SW480 (cell line): ENCODE measurements around the gene C1QTNF3.
"Not testable (repeated sequence)": the region's sequence is repeated elsewhere in the genome, so short reads cannot be mapped to it uniquely, and the experiment has no call there.

Experiments
- DNase-seq: peaks from one replicate; pipeline ENCODE4 v3.0.0-alpha.2; 2016; ENCODE audit warnings: low spot score

Gene C1QTNF3

DNA sequence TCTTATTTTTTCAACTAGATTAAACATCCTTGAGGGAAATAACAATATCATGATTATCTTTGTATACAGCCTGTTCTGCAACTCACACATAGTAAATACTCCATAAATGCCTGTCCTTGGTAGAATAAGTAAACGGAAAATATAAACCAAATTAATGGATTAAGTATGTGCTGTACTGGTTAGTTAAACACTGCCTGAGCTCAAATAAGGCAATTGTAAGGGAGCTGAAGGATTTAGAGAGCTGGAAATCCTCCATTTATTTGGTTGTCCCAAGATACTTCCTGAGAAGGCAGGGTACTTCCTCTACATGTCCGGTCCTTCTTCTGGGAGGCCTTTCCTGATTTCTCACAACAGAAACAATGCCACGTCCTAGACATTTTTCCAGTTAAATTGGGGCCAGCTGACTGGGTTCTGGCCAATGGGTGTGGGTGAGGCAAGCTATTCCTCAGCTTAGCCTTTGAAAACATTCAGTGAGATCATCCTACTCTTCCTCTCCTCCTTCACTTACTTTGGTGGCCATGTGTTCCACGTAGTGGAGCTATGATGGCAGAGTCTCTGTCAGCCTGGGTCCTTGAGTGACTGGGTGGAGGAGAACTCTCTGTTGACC is 8.5 kb upstream of the C1QTNF3 start:
- DNase-seq, result no peak

DNA sequence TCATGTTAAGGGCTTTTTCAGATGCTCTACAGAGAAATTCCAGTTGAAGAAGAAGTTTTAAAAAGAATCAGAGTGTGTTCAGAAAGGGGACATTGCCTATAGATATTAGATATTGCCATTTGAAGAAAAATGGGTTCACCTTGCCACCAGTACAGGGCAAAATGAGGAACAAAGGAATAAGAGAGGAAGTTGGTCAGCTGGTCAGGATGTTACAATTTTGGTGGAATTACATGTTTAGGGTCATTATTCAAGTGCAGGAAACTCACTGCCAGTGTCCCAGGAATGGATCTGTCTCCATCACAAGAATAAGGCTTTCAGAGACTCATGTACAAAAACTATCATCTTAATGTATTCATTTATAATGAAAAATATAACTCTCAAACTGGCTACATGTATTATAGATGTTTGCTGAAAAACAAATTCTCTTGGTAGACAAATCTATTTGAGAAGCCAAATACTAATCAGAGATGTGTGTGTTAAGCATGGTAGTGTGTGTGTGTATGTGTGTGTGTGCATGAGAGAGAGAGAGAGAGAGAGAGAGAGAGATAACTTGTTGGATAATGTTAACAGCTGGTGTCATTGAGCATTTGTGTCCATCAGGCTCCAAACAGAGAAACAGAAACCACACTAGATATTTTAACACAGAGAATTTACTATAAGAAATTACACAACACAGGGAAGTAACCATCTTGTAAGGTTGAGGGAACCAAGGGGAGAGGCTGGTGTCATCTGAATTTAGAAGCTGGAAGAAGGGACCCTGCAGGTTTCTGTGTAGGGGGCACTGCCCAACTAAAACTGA is 5.0 kb upstream of the C1QTNF3 start:
- no peak for DNase-seq

DNA sequence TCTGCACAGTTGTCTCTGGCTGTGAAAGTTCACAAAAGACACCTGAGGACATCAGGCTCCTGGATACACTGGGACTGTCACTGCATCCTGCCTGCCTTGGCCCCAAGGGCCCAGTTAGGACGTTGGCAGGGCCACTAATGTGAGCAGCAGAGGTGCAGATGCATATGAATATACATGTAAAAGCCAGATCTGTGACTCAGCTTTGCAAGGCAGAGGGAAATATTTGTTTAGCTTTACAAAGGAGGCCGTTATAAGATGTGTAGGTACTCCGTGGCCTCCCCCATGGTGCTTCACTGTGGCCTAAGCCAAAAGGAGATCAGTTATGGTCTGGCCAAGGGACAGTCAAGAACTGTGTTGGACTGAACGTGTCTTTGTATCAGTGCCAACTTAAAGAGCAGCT is 4.1 kb upstream of the C1QTNF3 start:
- no peak for DNase-seq

DNA sequence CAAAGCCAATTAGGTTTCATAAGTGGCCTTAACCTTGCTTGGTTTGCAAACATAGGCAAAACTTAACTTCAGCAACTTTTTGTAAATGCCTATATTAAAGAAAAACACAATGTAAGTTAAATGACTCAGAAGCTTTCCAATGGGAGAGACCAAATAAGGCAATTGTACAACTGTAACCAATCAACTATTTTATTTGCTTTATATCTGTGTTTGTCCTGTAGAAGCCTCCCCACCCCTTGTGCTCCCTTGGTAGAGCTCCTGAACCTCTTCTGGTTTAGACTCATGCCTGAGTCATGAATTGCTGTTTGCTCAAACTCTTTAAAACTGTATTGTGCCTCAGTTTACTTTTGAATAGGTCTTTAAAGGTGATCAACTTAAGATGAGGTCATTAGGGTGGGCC is 3.0 kb upstream of the C1QTNF3 start:
- DNase-seq, result no peak

DNA sequence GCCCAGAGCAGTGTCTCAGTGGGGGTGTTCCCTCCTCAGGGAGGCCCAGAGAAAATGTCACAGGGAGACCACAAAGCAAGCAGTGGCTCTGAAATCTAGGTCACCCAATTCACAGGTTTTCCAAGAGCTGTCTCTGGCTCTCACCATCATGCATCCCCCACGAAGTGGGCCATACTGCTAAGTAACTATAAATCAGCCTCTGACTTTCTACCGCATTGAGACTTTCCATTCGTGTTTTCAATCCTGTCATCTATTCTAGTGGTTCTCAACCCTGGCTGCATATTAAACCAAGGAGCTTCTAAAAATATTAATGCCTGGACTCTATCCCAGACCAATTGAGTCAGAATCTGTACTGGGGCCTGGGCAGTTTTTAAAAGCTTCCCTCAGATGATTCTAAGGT is 2.0 kb upstream of the C1QTNF3 start:
- no peak for DNase-seq

DNA sequence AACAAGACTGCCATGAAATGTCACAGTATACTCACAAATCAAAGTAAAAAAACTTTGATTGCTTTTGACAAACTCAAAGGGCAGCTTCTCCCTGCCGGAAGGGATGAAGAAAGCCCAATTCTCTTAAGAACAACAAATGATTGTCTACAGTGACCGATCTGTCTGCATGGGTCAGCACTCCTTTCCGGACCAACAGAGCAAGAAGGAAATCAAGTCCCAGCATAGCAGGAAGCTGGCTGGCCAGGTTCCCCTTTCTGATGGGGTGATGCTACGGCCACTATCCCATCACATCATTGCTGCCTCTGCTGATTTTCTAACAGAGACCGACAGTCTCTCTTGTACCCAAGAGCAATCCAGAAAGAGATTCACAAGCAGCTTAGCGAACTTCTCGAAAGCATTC is 692 bp downstream of the C1QTNF3 start:
- DNase-seq, result no peak

DNA sequence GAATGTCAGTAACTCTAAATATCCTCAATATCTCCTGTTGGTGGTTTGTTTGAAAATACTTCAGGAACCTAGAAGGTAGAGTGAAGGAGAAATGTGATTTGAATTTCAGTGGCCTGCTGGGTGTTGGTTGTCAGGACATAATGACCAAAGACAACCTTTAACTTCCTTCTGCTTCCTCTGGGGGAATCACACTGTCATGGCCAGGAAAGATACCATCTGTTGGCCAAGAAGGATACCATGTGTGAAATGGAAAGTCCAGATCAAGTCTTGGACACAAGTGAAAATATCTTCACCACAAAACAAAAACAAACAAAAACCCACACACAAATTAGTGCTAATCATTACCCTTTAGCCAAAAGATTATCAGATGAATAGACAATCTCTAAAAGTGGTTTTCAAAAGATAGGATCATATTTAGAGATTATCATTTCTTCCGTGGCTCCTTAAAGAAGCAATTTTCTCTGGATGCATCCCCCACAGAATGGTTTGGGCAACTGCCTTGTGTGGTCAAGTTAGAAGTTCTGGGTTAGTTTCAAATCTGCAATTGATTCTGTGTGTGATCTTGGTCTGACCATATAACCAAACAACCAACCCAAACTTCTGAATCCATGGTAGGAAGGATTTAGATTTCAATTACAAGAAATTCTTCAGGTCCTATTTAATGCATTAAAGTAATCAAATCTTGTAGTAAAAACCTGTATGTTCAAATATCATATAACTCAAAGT is 1.6 kb downstream of the C1QTNF3 start:
- no peak for DNase-seq

DNA sequence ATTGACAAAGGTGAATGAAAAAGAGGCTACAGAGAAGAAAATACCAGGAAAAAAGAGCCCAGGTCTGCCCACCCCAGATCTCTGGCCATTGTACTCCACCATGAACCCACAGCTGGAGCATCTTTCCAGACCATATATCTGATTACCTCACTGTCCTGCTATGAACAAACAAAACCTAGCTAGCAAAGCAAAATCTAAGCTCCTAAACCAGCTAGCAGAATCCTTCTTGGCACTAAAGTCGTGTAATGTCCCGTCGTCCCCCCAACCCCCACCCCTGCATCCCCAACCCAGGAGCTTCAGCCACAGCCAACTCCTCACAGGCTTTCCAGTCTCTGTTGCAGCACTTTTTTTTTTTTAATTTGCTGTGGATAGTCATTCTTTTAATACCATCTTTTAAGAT is 2.5 kb downstream of the C1QTNF3 start:
- DNase-seq, result no peak

DNA sequence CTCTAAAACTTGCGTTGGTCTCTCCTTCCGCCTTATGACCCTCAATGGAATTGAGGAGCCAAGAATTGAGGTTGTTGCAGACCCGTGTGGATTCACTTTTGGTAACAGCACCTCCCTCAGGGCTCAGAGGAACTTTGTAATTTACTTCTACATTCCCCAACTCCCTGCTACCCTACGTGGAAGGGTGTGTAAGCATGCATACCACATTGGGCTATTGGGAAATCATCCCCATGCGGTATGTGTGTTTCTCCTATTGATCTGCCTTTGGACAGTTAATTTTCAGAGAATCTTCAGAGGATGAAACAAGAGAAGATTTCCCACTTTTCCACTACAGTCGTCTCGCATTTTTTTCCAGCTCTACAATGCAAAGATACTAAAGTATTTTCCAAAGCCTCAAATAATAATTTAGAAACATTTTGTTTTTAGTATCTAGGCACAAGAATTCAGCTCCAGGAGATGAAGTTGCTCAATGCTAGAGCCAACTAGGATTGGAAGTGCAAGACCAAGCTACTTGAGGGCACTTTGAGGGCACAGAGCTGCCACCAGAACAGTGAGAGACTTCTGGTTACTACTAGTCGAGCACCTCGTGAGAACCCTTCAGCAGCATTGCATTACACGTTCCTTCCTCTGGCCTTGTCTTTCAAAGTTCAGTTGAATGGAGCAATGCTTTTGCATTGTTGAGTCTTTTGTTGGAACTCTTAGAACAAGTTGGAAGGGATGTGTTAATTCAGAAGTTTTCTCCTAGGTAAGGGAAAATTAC is 3.4 kb downstream of the C1QTNF3 start:
- DNase-seq, result no peak

DNA sequence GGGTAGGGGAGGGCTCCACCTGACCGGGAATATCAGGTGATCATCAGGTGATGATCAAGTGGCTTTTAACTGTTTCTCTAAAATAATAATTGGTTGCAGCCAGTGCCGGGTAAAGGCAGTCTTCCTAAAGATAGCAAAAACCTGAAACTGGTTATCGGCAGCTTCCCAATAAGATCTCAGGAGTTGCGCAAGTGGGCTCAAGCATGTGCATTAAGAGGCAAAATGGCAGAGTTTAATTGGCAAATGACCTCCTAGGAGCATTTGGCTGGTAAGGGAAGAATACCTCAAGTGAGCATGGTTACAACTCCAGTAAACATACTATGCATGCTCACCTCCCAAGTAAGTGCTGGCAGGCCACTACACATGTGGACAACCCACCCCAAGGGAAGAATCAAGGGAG is 4.2 kb downstream of the C1QTNF3 start:
- no peak for DNase-seq

DNA sequence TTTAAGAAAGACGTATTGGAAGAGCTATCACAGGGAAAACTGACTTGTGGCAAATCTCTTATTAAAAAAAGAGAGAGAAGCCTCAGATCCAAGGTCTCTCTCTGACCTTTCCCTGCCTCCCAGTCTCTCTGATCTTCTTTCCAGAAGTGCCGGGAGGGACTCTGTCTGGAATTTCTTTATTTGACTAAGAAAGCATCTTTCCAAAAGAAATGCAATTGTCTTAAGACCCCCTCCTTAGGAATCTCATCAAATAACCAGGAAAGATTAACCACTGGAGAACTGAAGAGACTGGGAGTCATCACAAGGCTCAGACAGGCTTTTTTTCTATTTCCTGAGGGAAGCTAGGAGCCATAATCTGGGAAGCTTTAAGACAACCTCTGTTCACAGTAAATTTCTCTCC is 4.6 kb downstream of the C1QTNF3 start:
- DNase-seq, result no peak

DNA sequence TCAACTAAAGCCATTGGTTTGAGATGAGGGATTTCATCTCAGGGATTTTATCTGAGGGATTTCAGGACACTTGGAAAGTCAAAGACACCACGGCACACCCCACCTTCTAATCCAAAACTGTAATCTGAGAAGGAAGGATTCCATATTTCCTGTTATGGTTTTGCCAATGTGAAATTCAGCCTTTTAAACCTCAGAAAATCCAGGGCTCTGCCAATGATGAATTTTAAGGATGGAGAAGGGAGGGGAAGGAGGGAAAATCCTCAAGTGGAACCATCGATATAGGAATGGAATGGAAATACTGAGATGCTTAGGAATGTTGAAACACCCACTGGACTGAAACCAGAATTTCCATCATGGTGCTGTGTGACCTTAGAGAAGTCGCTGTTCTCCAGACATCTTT is 5.3 kb downstream of the C1QTNF3 start:
- DNase-seq, result no peak

DNA sequence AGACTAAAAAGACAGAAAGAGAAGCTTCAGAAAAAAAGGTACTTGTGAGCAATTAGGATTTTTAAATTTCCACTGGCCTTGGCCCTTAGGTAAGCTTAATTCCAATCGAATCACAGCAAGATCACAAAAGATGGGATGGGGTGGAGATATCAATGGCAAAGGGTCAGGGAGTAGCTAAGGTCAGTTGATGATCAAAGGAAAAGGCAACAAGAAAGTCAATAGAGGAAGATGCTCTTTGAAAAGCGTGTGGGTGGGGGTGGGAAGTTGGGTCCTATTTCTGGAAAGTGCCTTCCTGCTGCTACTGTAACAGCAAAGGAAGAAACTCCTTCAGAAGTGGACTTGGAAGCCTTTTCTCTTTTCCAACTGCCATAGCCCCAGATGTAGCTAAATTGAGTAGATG is 7.3 kb downstream of the C1QTNF3 start:
- DNase-seq, result no peak

DNA sequence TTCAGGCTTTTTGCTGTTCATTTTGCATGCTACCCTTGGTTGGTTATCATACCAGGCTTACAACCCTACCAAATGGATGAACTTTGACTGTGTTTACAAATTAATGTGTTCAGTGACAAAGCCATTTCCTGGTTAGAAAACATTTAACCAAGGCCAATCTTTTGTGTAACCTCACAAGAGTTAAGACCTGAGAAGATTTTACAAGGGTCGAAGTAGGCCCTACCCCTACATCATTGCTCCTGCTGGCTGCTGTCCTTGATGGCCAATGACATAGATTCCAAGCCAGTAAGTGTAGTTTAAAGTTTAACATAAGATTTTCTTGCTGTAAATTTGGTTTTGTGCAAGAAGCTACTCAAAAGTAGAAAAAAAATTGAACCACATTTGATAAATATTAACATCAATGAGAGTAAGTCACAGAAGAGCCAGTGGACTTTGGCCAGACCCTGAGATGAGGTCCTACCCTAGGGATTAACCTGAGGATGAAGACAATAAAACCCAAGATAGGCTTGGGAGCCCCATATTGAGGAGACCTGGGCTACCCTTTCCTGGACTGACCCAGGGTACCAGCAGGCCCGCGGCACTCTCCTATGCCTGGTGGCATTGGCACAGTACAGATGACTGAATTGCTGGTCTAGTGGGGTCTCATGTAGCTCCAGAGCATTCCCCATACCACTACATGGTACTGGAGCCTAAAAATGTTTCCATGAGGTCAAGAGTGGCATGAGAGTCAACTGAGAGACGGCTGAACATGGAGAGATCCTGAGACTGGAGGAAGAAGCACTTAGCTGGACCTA is 8.3 kb downstream of the C1QTNF3 start:
- DNase-seq, result no peak

DNA sequence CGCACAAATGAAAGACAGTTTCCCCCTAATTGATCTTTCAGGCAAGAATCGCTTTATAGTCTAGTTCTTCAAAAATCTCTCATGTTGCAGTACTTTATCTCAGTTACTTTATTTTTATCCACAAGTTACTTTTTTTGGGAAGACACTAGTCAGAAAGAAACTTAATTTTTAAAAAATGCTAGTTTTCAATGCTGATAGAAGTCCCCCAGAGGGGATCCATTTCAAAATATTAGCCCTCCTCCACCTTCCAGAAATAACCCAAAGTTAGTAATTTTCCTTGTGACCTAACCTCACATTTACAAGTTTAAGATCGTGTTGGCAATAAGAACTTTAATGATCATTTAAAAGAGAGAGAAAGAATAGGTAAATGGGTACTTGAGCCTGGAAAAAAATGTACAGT is 11.0 kb downstream of the C1QTNF3 start:
- DNase-seq, result no peak

DNA sequence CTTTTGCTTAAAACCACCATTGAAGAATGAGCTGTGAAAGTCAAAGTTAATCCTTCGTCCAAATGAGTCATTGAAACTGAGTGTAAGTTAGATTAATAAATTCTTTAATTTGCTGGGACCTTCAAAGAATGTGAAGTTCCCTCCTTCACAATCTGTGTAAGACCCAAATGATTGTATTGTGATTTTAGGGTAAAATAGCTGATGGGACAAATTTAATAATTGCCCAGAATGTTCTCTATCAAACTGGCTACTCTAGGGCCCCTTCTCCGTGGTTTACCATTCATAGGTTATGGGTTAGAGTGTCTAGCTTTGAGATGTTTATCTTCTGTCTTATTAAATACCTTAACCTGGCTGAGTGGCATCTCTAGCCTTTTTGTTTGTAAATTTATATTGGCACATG is 11.9 kb downstream of the C1QTNF3 start:
- DNase-seq, result no peak

DNA sequence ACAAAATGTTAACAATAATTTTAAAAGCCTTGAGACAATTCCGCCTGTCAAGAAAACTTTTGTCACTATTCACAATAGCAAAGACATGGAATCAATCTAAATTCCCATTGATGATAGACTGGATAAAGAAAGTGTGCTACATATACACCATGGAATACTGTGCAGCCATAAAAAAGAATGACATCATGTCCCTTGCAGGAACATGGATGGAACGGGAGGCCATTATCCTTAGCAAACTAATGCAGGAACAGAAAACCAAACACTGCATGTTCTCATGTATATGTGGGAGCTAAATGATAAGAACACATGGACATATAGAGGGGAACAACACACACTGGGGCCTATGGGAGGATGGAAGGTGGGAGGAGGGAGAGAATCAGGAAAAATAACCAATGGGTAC is 12.4 kb downstream of the C1QTNF3 start:
- not testable (repeated sequence) for DNase-seq

DNA sequence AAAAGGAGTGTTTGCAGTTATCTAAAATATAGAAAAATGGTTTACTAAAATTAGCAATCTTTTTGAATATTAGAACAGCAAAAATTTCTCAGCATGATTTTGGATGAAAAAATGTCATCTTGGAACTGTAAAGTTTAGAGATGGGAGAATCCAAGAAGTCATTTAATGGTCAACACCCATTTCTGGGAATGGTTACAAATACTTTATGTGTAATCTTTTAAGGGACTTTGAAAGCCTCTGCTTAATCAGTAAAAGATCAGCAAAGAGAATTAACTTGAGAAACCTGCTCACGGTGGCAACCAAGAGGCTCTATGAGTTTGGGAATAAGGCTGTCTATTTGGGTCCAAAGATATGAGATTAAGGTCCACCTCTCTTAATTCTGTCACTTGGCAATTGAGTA is 13.0 kb downstream of the C1QTNF3 start:
- no peak for DNase-seq

DNA sequence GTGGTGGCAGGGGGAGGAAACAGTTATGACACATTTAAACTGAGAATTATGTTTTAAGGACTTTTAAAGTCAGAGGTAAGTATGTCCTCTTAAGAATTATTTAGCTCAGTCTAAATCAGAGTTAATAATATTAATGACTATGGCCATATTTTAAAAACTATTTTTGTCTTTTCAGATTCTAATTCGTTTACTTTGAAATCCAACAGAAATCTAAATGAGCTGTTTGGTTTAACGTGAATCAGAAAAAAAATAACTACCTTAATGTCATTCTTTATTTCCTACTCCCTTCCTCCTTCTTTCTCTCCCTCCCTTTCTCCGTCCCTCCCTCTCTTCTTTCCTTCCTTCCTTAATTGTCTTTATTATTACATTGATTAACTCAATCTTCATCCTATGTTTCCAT is 14.7 kb downstream of the C1QTNF3 start:
- no peak for DNase-seq

DNA sequence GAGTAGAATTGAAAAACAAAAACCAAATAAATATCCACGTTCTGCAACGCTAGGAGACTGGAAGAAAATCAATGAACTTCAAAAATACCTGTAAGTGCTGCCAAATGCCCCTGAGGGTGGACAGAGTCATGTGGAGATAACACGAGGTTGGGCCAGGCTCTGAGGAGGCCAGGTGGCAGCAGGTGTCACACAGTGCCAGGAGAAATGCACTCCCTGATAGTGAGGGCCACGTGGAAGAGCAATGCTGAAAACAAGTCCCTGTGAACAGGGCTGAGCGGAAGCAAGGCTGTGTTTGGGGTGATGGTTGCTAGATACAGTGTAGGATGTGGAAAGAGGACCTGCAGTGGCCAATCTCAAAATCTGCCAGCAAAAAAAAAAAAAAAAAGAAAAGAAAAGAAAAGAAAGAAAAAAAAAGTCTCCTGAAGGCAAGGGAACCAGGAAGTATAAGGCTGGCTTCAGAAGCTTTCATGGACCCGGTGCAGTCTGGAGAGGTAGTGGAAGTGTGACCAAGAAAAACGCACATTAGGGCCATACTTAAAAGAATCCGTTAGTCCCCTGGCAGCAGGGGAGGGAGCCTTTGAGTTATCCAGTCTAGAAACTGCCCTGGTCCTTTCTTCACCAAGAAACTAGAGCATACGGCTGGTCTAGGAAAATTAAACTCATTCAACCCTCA is 16.8 kb downstream of the C1QTNF3 start:
- no peak for DNase-seq

DNA sequence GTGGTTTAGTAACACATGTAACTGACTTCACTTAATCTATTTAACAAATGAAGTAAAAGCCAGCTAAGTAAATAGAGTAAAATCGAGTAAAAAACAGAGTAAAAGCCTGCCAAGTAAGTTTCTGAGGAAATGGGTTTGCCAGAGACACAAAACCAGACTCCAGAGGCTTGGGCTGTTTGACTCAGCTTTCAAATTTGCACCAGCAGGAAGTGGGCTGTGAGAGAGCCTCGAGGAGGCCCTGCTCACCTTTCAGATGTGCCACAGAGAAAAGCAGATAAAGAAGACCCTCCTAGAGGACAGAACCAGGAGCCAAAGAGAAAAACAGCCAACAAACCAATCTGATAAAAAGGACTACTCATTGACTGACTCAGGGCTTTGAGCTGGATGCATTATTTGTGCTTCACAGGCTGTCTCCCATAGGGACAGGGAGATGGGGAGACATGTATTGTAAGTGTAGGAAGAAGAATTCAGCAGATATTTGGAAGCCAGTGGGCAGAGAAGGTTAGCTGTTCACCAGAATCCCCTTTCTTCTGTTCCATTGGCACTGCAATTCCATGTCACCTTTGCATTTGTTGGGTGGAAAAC is 20.8 kb downstream of the C1QTNF3 start:
- no peak for DNase-seq
